Erythroblast (primary cell): ENCODE measurements around the gene SSNA1.

ENCODE experiments used
- GATA1 ChIP-seq: IDR thresholded peaks from 2 replicates; pipeline ENCODE4 v1.6.1; 2011; ENCODE audit warnings: low read depth, mild to moderate bottlenecking, control low read depth, low read length, moderate library complexity
- POLR2A ChIP-seq: IDR thresholded peaks from 2 replicates; pipeline ENCODE4 v1.6.1; 2011; ENCODE audit warnings: mild to moderate bottlenecking, low read length

GRCh38 chr9:137138722-137139467, 49.6 kb upstream of the SSNA1 start, which contains the start of gene GRIN1:
- TF ChIP-seq POLR2A: no peak
- no peak for TF ChIP-seq GATA1
